Activated CD4-positive, alpha-beta T cell treated with anti-CD3 and anti-CD28 coated beads, Interleukin-2, amount 50 U/mL, for 24 hours (primary cell): ENCODE measurements around the gene HERC5.
A peak's percentile ranks its signal among the peaks of the same experiment; 100 is the strongest.
"Not testable (repeated sequence)": the region's sequence is repeated elsewhere in the genome, so short reads cannot be mapped to it uniquely, and the experiment has no call there.

Source experiments
- DNase-seq, 2 donors: peaks; one replicate each; pipeline ENCODE4 v3.0.0-alpha.2; 2020; ENCODE audit warnings: low read depth in 1 of 2, low spot score in 1 of 2

HERC5 gene

GRCh38 chr4:88456670-88457306, at the start of gene HERC5:
Gene HERC5, plus strand, starts transcription at chr4:88457119. Its CDS starts 151 bp downstream, at chr4:88457270.
- peak; percentile 75 to 82 for DNase-seq

- DNase-seq: no peak
These were observed 47.7 kb upstream of the HERC5 start for GRCh38 chr4:88409206-88409605.

GRCh38 chr4:88409789-88410188, 47.1 kb upstream of the HERC5 start:
- no peak for DNase-seq

- DNase-seq: no peak
These were observed 45.3 kb upstream of the HERC5 start for GRCh38 chr4:88411491-88412096.

GRCh38 chr4:88413801-88414200, 43.1 kb upstream of the HERC5 start:
- no peak for DNase-seq

GRCh38 chr4:88414755-88415154, 42.2 kb upstream of the HERC5 start:
- DNase-seq: no peak

GRCh38 chr4:88415982-88416381, 40.9 kb upstream of the HERC5 start:
- DNase-seq: no peak

GRCh38 chr4:88418411-88418810, 38.5 kb upstream of the HERC5 start:
- no peak for DNase-seq

- DNase-seq: no peak
These were observed 37.0 kb upstream of the HERC5 start for GRCh38 chr4:88419874-88420273.

- DNase-seq: no peak
These were observed 36.1 kb upstream of the HERC5 start for GRCh38 chr4:88420844-88421243.

- DNase-seq: no peak
These were observed 34.5 kb upstream of the HERC5 start for GRCh38 chr4:88422403-88422802.

GRCh38 chr4:88429401-88429800, 27.5 kb upstream of the HERC5 start:
- no peak for DNase-seq

GRCh38 chr4:88435987-88436693, 20.8 kb upstream of the HERC5 start:
- no peak for DNase-seq

GRCh38 chr4:88437873-88438272, 19.0 kb upstream of the HERC5 start:
- not testable (repeated sequence) for DNase-seq

GRCh38 chr4:88439161-88439760, 17.7 kb upstream of the HERC5 start:
- no peak for DNase-seq

- DNase-seq: no peak
These were observed 16.8 kb upstream of the HERC5 start for GRCh38 chr4:88440146-88440545.

- DNase-seq: no peak
These were observed 15.2 kb upstream of the HERC5 start for GRCh38 chr4:88441696-88442095.

GRCh38 chr4:88442689-88443191, 14.2 kb upstream of the HERC5 start:
- no peak for DNase-seq

GRCh38 chr4:88443486-88443885, 13.4 kb upstream of the HERC5 start:
- DNase-seq: no peak

- DNase-seq: no peak
These were observed 11.7 kb upstream of the HERC5 start for GRCh38 chr4:88445252-88445651.

- DNase-seq: no peak
These were observed 10.8 kb upstream of the HERC5 start for GRCh38 chr4:88446124-88446523.
